Esophagus squamous epithelium (tissue), 5 donors: ENCODE measurements around the gene CAVIN4. TPM values are rescaled to one million over a fixed set of nuclear protein-coding genes. Genes with fewer than 3 reads are reported as not detected.
A peak's percentile ranks its signal among the peaks of the same experiment; 100 is the strongest.

Experiments used
- DNase-seq: peaks from one replicate; lab custom pipeline; 2025; lab: John Stamatoyannopoulos, UW
- H3K27ac ChIP-seq, 4 donors: fragments of 200-600 bp; sonication (generic); one replicate each; pipeline ENCODE4 v1.5.1; 2016 to 2019; ENCODE audit warnings: mild to moderate bottlenecking in 1 of 4
- H3K27me3 ChIP-seq, 4 donors: fragments of 200-600 bp; sonication (generic); 1 replicate in 3 of 4; 2 replicates in 1 of 4; pipeline versions ENCODE4 v1.5.1 to v1.6.0; 2017 to 2021; ENCODE audit warnings: antibody characterized with exemption in 1 of 4
- H3K36me3 ChIP-seq, 3 donors: fragments of 200-600 bp; sonication (generic); one replicate each; pipeline ENCODE4 v1.5.1; 2016 to 2019
- H3K4me1 ChIP-seq, 3 donors: fragments of 200-600 bp; sonication (generic); one replicate each; pipeline ENCODE4 v1.5.1; 2017 to 2019
- H3K4me3 ChIP-seq, 4 donors: fragments of 200-600 bp; sonication (generic); 1 replicate in 3 of 4; 2 replicates in 1 of 4; pipeline ENCODE4 v1.5.1; 2016 to 2019; ENCODE audit warnings: mild to moderate bottlenecking in 2 of 4, moderate library complexity in 1 of 4
- H3K9me3 ChIP-seq, 3 donors: fragments of 200-600 bp; sonication (generic); one replicate each; pipeline ENCODE4 v1.5.1; 2016 to 2019
- CTCF ChIP-seq, 6 experiments: fragments of 450-650 bp in 4 of 6; fragments of 200-600 bp in 2 of 6; sonication (generic) in 2 of 6; IDR thresholded peaks; one replicate each; pipeline ENCODE4 v1.5.1; 2016 to 2019; ENCODE audit warnings: antibody characterized with exemption in 6 of 6, mild to moderate bottlenecking in 4 of 6, moderate library complexity in 4 of 6
- POLR2A ChIP-seq, 4 donors: fragments of 450-650 bp; IDR thresholded peaks; one replicate each; pipeline ENCODE4 v1.6.1; 2017; ENCODE audit warnings: antibody characterized with exemption in 4 of 4, mild to moderate bottlenecking in 4 of 4, moderate library complexity in 3 of 4
- WGBS, 2 donors: methylation state at CpG; one replicate each; pipeline ENCODE4 v1.1.5; 2018; 5-methylcytosine and 5-hydroxymethylcytosine counted together
- intact Hi-C: fragments of 100-400 bp; cut with DNase I; formaldehyde crosslinking; loops from one replicate; pipeline ENCODE4 v1.15.0; 2022
- total RNA-seq, 4 donors: library from RNA; depleted of rRNA; stranded (reverse); fragments of >200 nt; gene quantifications; one replicate each; pipeline ENCODE4 v1.1.0, GENCODE V29; 2016
- donor health status: DM: yes; HTN: yes; CAD: no.

The CAVIN4 gene
- total RNA-seq, 4 donors from 2014 or later, result 0.09 to 0.38 (median 0.19) TPM

GRCh38 chr9:100595391-100596199 lies 17.7 kb downstream of the CAVIN4 start:
- H3K27ac ChIP-seq, result no peak overlapping the region
- H3K27me3 ChIP-seq, result no peaks in the 10 kb centered on the region
- H3K36me3 ChIP-seq, result no peaks in the 10 kb centered on the region
- intact Hi-C loops, result no loop called here
- 12 to 13% methylated on average over 3 of the region's 3 CpGs for WGBS, 2 donors
- no peak for DNase-seq
- H3K4me1 ChIP-seq, result peaks cover 0 to 22% (median 0%) of the 10 kb centered on the region in 3 donors
- no peaks in the 10 kb centered on the region for H3K9me3 ChIP-seq
- H3K4me3 ChIP-seq, result no peak overlapping the region
- peak; percentile 65 to 86 (median 78) for TF ChIP-seq CTCF (IDR thresholded peaks at IDR 0.05)
- TF ChIP-seq POLR2A (IDR thresholded peaks at IDR 0.05), result no peak

GRCh38 chr9:100597236-100597635 lies 19.4 kb downstream of the CAVIN4 start:
- peaks cover 0 to 29% (median 0%) of the 10 kb centered on the region in 3 donors for H3K4me1 ChIP-seq
- intact Hi-C loops, result no loop called here
- no peaks in the 10 kb centered on the region for H3K27me3 ChIP-seq
- DNase-seq, result no peak
- no peaks in the 10 kb centered on the region for H3K9me3 ChIP-seq
- no peak overlapping the region for H3K27ac ChIP-seq
- no peak overlapping the region for H3K4me3 ChIP-seq
- 26 to 48% methylated on average over 4 to 6 of the region's 6 CpGs for WGBS, 2 donors
- no peak for TF ChIP-seq POLR2A (IDR thresholded peaks at IDR 0.05)
- no peak for TF ChIP-seq CTCF (IDR thresholded peaks at IDR 0.05)
- no peaks in the 10 kb centered on the region for H3K36me3 ChIP-seq

- no peak for TF ChIP-seq POLR2A (IDR thresholded peaks at IDR 0.05)
- peak in 1 of 6 experiments; percentile 39 for TF ChIP-seq CTCF (IDR thresholded peaks at IDR 0.05)
- H3K36me3 ChIP-seq, result no peaks in the 10 kb centered on the region
- H3K27ac ChIP-seq, result peak overlapping the region in 3 of 4 donors; percentile 19 to 59 (median 57)
- 2 to 3% methylated on average over 9 to 14 of the region's 41 CpGs for WGBS, 2 donors
- peaks cover 0 to 29% (median 0%) of the 10 kb centered on the region in 3 donors for H3K4me1 ChIP-seq
- no peaks in the 10 kb centered on the region for H3K27me3 ChIP-seq
- intact Hi-C loops, result no loop called here
- H3K4me3 ChIP-seq, result peak overlapping the region; percentile 16 to 68 (median 43)
- DNase-seq, result no peak
- no peaks in the 10 kb centered on the region for H3K9me3 ChIP-seq
Observed at GRCh38 chr9:100598641-100599145, 20.8 kb downstream of the CAVIN4 start.

DNA sequence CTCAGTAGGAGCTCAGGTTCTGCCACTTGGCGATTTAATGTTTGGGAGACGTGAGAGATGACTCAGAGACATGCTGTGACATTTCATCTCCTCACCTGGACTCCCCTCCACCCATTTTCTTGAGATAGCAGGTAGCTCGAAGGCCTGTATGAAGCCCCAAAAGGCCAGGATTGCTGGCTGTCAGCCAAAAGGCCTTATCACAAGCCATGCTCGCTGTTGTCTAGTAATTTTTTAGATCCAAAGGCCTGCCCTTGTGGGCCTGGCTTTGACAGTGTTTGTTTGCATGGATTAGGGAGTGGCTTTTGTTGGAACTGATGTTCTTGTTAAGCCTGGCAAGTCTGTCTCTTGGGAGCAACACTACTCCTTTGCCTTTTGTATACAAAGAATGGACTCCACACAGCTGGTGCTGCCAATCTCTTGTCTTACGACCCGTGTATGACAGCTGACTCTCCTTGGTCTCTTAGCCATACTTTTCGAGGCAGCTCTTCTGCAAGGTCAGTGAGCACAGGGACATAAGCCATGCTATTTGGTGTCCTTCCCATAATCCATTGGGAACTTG lies 22.7 kb downstream of the CAVIN4 start:
- no peak for TF ChIP-seq CTCF (IDR thresholded peaks at IDR 0.05)
- TF ChIP-seq POLR2A (IDR thresholded peaks at IDR 0.05), result no peak
- no peak overlapping the region for H3K27ac ChIP-seq
- H3K9me3 ChIP-seq, result no peaks in the 10 kb centered on the region
- no peak overlapping the region for H3K4me3 ChIP-seq
- no peak for DNase-seq
- intact Hi-C loops, result no loop called here
- no peaks in the 10 kb centered on the region for H3K36me3 ChIP-seq
- H3K27me3 ChIP-seq, result no peaks in the 10 kb centered on the region
- 48 to 61% methylated on average over 6 to 7 of the region's 7 CpGs for WGBS, 2 donors
- H3K4me1 ChIP-seq, result peaks cover 0 to 29% (median 0%) of the 10 kb centered on the region in 3 donors

- intact Hi-C loops, result no loop called here
- Histone ChIP-seq H3K4me1 (peaks cover 0 to 29% (median 0%) of the 10 kb centered on the region in 3 donors), H3K36me3 (no peaks in the 10 kb centered on the region), H3K27ac (no peak overlapping the region), H3K27me3 (no peaks in the 10 kb centered on the region), H3K9me3 (no peaks in the 10 kb centered on the region), H3K4me3 (no peak overlapping the region)
- DNase-seq, result no peak
- TF ChIP-seq CTCF (IDR thresholded peaks at IDR 0.05) (peak in 4 of 6 experiments; percentile 33 to 61 (median 36)), POLR2A (IDR thresholded peaks at IDR 0.05) (no peak)
Observed at GRCh38 chr9:100601216-100601615, 23.3 kb downstream of the CAVIN4 start.
